HG02981 (cell line): ENCODE results near the gene ST6GALNAC3.
"Not testable (repeated sequence)": the region's sequence is repeated elsewhere in the genome, so short reads cannot be mapped to it uniquely, and the experiment has no call there.

Experiments used
- ATAC-seq: cut with Tn5 transposase; IDR thresholded peaks from one replicate; pipeline ENCODE4 v1.9.1; 2021; ENCODE audit warnings: mild to moderate bottlenecking, moderate library complexity; ENCODE audit not compliant: unreplicated experiment

The ST6GALNAC3 gene

GRCh38 chr1:76317299-76317900 is 242.9 kb downstream of the ST6GALNAC3 start:
- no peak for ATAC-seq

GRCh38 chr1:76330991-76331603 is 256.6 kb downstream of the ST6GALNAC3 start:
- peak; percentile 96 for ATAC-seq

GRCh38 chr1:76335882-76336281 is 261.3 kb downstream of the ST6GALNAC3 start:
- no peak for ATAC-seq

DNA sequence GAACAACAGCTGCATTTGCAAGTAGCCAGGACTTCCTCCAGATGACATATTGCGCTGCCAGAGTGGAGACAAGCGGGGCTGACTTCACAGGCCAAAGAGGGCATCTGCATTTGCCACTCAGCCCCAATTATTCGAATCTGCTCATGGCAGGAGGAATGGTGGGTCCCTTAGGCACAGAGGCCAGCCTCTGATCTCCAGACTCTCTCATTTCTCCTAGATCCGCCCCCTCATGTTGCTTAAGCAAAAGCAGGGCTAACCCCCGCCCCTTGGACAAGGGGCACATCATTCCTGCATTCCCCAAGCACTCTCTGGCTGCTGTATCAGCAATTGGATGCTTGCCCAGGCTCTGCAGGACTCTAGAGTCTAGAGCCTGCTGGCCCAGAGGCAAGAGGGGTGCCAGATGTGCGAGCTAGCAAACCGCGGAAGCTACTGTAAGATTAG is 262.4 kb downstream of the ST6GALNAC3 start:
- no peak for ATAC-seq

- no peak for ATAC-seq
Observed at GRCh38 chr1:76337542-76338219, 263.1 kb downstream of the ST6GALNAC3 start.

DNA sequence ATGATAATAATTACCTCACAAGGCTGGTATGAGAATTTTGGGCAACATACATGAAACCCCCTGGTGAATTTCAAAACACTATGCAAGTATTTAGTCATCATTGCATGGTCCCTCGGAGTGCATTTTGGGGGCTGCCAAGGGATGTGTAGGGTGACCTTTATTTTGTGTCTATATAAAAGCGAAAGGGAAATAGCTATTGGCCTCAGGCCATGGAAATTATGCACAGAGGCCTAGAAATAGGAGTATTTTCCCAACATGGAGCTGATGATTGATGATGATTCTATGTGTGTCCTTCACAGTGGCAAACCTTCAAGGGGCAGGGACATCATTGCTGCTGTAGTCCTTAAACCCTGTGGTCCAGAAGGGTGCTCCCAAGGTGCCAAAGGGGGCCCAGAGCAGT is 265.5 kb downstream of the ST6GALNAC3 start:
- no peak for ATAC-seq

- ATAC-seq = not testable (repeated sequence)
Observed at GRCh38 chr1:76341816-76342215, 267.3 kb downstream of the ST6GALNAC3 start.

DNA sequence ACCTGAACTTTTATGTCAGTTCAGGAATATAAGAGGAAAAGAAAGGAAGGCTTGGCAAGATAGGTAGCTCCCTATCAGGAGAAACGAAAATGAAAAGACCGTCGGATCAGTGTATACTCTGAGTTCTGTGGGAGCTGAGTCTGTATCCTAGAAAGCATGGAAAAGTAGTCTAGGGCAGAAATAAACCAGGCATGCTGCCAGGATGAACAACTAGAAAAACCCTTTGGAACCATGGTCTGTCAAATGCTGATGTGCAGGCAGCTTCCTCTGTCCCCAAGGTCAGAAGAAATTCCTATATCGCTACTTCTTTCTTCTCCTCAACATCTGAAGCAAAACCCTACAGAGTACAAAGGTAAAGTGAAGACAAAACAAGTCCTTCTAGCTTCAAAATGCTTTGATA is 268.8 kb downstream of the ST6GALNAC3 start:
- no peak for ATAC-seq

DNA sequence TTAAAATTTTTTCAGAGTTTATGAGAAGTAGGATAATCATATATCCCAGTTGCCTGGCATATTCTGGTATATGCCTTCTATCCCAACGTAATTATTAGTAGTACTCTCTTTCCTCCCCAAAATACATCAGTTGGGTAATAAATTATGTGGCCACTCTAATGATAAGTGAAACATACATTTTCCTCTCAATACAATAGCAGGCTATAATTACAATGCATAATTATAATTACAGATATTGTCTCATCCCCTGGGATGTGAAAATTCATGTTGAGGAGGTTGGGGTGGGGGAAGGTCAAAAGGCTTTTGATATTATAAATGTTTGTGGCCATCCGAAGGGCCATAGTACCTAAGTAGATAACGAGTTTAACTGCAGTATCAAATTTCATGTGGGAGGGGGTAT is 277.1 kb downstream of the ST6GALNAC3 start:
- no peak for ATAC-seq

DNA sequence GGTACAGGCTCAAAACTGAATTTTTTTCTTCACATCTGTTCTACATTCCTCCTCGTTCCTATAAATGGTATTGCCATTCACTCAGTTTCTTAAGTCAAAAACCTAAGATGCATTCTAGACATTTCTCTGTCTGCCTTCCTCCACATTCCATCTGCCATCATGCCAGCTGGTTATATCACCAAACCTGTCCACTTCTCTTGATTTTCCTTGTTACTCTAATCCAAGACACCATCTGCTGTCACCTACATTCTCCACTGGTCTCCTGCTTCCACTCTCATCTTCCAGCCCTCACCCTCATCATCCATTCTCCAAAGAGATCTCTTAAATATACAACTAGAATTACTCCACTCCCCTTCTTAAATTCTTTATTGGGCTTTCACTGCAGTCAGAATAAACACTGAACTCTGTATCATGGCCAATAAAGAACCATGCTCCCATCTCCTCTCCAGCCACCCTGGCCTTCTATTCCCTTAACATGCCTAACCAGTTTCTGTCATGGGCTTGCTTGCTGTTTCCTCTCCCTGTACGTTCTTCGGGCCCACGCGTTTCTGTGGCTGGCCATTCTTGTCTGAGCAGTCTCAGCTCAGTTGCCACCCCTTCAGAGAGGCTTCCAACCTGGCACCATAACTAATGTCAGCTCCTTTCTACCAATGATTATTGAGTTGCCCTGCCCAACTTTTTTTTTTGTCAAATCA is 278.3 kb downstream of the ST6GALNAC3 start:
- no peak for ATAC-seq

- no peak for ATAC-seq
Observed at GRCh38 chr1:76354236-76354635, 279.7 kb downstream of the ST6GALNAC3 start.

DNA sequence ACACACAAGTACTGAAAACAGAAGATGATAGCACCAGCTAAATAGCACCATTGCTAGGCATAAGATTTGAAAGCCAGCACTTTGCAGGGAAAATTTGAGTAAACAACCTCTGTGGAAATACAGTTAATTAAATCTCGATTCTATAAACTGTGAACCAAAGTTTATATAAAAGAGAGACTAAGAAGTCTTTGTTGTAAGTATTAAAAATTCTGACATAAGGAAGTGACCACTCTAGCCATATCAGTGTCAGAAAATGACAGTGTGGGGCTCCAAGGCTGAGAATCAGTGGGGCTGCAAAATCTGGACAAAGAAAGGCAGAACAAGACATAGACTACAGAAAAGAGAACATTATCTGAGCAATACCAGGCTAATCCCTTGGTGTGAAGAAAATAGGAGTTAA is 292.2 kb downstream of the ST6GALNAC3 start:
- ATAC-seq = no peak

DNA sequence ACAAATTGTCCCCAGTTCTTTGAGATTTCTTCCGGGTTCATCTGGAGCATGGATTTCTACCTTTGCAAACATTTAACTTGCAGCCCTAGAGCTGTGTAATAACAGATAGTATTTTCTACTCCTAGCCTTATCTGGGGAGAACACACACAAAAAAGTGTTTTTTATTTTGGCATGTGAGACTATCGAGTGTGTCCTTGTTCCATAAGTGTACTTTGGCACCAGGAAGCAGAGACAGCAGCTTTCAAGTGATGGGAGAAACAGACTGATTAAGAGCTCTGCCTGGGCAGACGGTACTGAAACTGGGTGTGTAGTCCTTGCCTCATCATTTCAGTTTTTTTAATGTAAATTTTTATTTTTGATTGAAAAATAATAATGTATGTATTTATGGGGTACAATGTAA is 297.4 kb downstream of the ST6GALNAC3 start:
- no peak for ATAC-seq

DNA sequence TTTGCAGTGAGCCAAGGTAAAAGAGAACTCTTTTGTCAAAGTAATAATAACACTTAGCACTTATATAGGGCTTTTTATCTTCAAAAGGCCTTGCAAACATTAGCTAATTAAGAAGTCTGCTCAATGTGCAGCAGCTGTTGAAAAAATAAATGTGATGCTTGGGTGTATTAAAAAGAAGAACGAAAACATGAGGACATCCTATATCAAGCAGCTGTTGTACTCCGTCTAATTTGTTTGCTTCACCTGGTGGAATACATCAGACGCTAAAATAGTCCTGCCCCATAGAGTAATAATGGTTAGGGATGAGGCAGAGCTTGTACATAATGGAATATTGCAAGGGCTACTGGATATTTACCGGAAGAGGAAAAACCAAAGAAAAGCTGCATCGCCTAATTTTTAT is 299.5 kb downstream of the ST6GALNAC3 start:
- no peak for ATAC-seq

DNA sequence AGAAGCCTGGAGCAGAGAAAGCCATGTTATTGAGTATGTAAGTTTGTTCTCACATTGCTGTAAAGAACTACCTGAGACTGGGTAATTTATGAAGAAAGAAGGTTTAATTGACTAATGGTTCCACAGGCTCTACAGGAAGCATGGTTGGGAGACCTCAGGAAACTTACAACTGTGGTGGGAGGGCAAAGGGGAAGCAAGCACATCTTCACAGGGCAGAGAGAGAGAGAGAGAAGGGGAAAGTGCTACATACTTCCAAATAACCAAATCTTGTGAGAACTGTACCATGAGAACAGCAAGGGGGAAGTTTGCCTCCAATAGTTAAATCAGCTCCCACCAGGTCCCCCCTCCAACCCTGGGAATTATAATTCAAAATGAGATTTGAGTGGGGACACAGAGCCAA is 302.7 kb downstream of the ST6GALNAC3 start:
- no peak for ATAC-seq

GRCh38 chr1:76379506-76379905 is 305.0 kb downstream of the ST6GALNAC3 start:
- no peak for ATAC-seq

GRCh38 chr1:76381450-76382097 is 307.0 kb downstream of the ST6GALNAC3 start:
- no peak for ATAC-seq

DNA sequence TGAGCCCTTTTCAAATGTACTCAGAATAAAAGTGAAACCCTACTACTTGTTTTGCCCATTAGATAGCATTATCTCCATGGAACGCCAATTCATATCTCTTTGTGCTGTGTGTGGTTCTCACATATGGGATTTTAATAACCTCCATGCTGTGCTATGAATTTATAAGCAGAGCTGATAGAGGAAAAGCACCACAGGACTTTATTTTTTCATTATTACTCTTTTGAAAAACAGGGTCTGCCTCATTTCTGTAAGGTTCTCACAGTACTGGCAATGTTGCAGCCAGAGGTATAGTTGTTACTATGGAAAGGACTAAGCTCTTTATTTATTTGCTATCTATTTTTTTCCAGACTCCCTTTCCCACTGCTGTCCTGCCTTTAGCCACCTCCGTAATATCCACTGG is 313.7 kb downstream of the ST6GALNAC3 start:
- ATAC-seq = no peak

GRCh38 chr1:76390456-76390855 is 315.9 kb downstream of the ST6GALNAC3 start:
- no peak for ATAC-seq

GRCh38 chr1:76395059-76395458 is 320.5 kb downstream of the ST6GALNAC3 start:
- ATAC-seq = no peak

- ATAC-seq = no peak
Observed at GRCh38 chr1:76402128-76402527, 327.6 kb downstream of the ST6GALNAC3 start.
